ENCODE data around the gene CLHC1. TPM values are rescaled to one million over a fixed set of nuclear protein-coding genes. Genes with fewer than 3 reads are reported as not detected.

Gene CLHC1
- total and polyA plus RNA-seq, 2 of the 8 experiments (the other 6 are each of a cell fraction or from before 2014, with no cell fraction given), result 2.6 to 10.8 TPM

DNA sequence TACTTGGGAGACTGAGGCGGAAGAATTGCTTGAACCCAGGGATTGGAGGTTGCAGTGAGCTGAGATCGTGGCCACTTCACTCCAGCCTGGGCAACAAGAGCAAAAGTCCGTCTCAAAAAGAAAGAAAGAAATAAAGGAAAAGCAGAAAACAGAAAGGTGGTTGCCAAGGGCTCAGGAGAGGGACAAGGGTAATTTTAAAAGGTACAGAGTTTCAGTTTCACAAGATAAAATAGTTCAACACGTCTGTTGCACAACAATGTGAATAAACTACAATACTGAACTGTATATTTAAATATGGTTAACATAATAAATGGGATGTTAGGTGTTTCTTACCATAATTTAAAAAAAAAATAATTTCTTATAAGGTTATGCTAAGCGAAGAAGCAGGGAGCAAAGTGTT is 13.3 kb upstream of the CLHC1 start:
- DNase-seq (ENCODE audit: low read depth in 1 of 2, low spot score in 2 of 2), result no peak
- peaks cover 0 to 45% (median 10%) of the 10 kb centered on the region in 4 experiments; a peak in 5 of 8 replicates for H3K36me3 ChIP-seq (ENCODE audit: control insufficient read depth in 2 of 4, insufficient read depth in 4 of 4, low read length in 3 of 4)
- no peak overlapping the region for H3K4ac ChIP-seq (replicated peaks; ENCODE audit: insufficient read length, low read depth, low read length)
- no peak for FAIRE-seq
- no peaks in the 10 kb centered on the region for H3K79me1 ChIP-seq (ENCODE audit: low read depth, low read length)
- no peak overlapping the region for H4K8ac ChIP-seq (ENCODE audit: extremely low read depth, insufficient read depth, low read length)
- no peaks in the 10 kb centered on the region for H3K23me2 ChIP-seq (ENCODE audit: low read depth, low read length)
- peaks cover 0 to 2% of the 10 kb centered on the region in 2 experiments for H4K20me1 ChIP-seq (replicated peaks in 1 of 2; ENCODE audit: control insufficient read depth in 1 of 2, insufficient read depth in 2 of 2, low read length in 2 of 2)
- H3K9ac ChIP-seq (replicated peaks in 1 of 4; ENCODE audit: extremely low read depth in 1 of 4, low read depth in 3 of 4, low read length in 3 of 4), result no peak overlapping the region
- 94% methylated on average over 5 of the region's 5 CpGs; no CpG with 5 or more reads in 1 of the 2 experiments for WGBS, 2 experiments (ENCODE audit: extremely low coverage in 1 of 2, insufficient coverage in 1 of 2, insufficient read length in 1 of 2, insufficient replicate concordance in 2 of 2, low coverage in 1 of 2, low lambda C conversion rate in 2 of 2, missing lambda C conversion rate in 1 of 2)
- no peak overlapping the region for H3K4me2 ChIP-seq (ENCODE audit: insufficient read depth in 1 of 2, low read depth in 2 of 2, low read length in 2 of 2)
- no peaks in the 10 kb centered on the region for H3K4me1 ChIP-seq (replicated peaks in 1 of 4; ENCODE audit: control insufficient read depth in 3 of 4, insufficient read depth in 4 of 4, low read length in 3 of 4)
- H4K91ac ChIP-seq (replicated peaks; ENCODE audit: insufficient read length, low read length), result no peak overlapping the region
- H3K79me2 ChIP-seq (ENCODE audit: control insufficient read depth in 1 of 2, insufficient read depth in 2 of 2, low read length in 2 of 2), result no peaks in the 10 kb centered on the region
- no peak overlapping the region for H4K5ac ChIP-seq (ENCODE audit: insufficient read length, low read depth, low read length)
- H3K9me3 ChIP-seq (ENCODE audit: insufficient read depth in 2 of 2, low read depth in 1 of 2, low read length in 1 of 2), result no peaks in the 10 kb centered on the region
- no peaks in the 10 kb centered on the region for H3K27me3 ChIP-seq (replicated peaks in 1 of 4; ENCODE audit: control insufficient read depth in 3 of 4, extremely low read depth in 1 of 4, insufficient read depth in 3 of 4, low read length in 3 of 4)
- CTCF ChIA-PET (ENCODE audit: partially characterized antibody), result no interaction called here
- H2BK5ac ChIP-seq (ENCODE audit: low read depth, low read length), result no peak overlapping the region
- no peak overlapping the region for H3K27ac ChIP-seq (ENCODE audit: low read depth, low read length)
- POLR2A ChIA-PET (ENCODE audit: partially characterized antibody), result interaction anchor here (2.7 kb wide), 1 partner anchor 13 kb away, joined by 10 read pairs; the partner anchor contains the start of genes CLHC1 and RPS27A
- no peak overlapping the region for H2BK12ac ChIP-seq (ENCODE audit: low read depth, low read length)
- no peak overlapping the region for H3K4me3 ChIP-seq (ENCODE audit: extremely low read depth in 1 of 4, insufficient read depth in 2 of 4, low read depth in 3 of 4, low read length in 4 of 4)
- no peak overlapping the region for H2BK20ac ChIP-seq (ENCODE audit: low read length)
- H2BK120ac ChIP-seq (replicated peaks; ENCODE audit: low read depth, low read length), result no peak overlapping the region
- no peak overlapping the region for H2AK5ac ChIP-seq (ENCODE audit: low read depth, low read length)
- no peak overlapping the region for H3K18ac ChIP-seq (ENCODE audit: extremely low read depth, low read length)
- no peak overlapping the region for H3K14ac ChIP-seq (ENCODE audit: insufficient read length)
- no peak overlapping the region for H2BK15ac ChIP-seq (ENCODE audit: low read length)
- no peak overlapping the region for H3K23ac ChIP-seq (ENCODE audit: insufficient read length)
- H3K56ac ChIP-seq (replicated peaks; ENCODE audit: insufficient read length, low read depth, low read length), result no peak overlapping the region
- H2AFZ ChIP-seq (ENCODE audit: low read length), result no peak overlapping the region
- TF ChIP-seq POLR2AphosphoS5 (IDR thresholded peaks at IDR 0.05; ENCODE audit: low read depth, low read length), result no peak
- TF ChIP-seq CREB1 (IDR thresholded peaks at IDR 0.05), result no peak
- no peak for TF ChIP-seq SP4 (IDR thresholded peaks at IDR 0.05; ENCODE audit: low read length)
- no peak for TF ChIP-seq TCF12 (IDR thresholded peaks at IDR 0.05; ENCODE audit: low read depth, low read length)
